ENCODE data around the gene NBEA.

NBEA gene

GRCh38 chr13:34941835-34942731 is at the start of gene NBEA:
NBEA (plus strand) TSS chr13:34942270; CDS start chr13:34942821, 551 bp downstream.
- Histone ChIP-seq H3K4me3 (ENCODE audit: low read depth, low read length) (peak within 1 kb of the TSS; percentile 99), H3K36me3 (ENCODE audit: control insufficient read depth in 2 of 2, insufficient read depth in 1 of 2, low read length in 2 of 2) (no peaks in the 10 kb centered on the region), H3K27ac (ENCODE audit: extremely low read depth, low read depth, low read length) (peak within 1 kb of the TSS; percentile 76; the same call in 1 of the 2 replicates), H3K4me1 (ENCODE audit: control insufficient read depth, insufficient read depth, low read length) (no peaks in the 10 kb centered on the region), H3K9me3 (ENCODE audit: control insufficient read depth, insufficient read depth, low read depth, low read length) (no peaks in the 10 kb centered on the region)
- ChIA-PET CTCF (no interaction called here), POLR2A (no interaction called here)
- TF ChIP-seq ZNF501 (tag by site-specific recombination; IDR thresholded peaks at IDR 0.05) = peak; percentile 44; the same call in 1 of the 2 replicates
- TF ChIP-seq ZNF416 (tag by site-specific recombination; IDR thresholded peaks at IDR 0.05) = no peak
- TF ChIP-seq ZBTB17 (tag by site-specific recombination; IDR thresholded peaks at IDR 0.05) = no peak
- TF ChIP-seq GFI1B (tag by site-specific recombination; IDR thresholded peaks at IDR 0.05) = no peak
- TF ChIP-seq HOXD13 (CRISPR knock-in tag; IDR thresholded peaks at IDR 0.05; ENCODE audit: borderline replicate concordance) = no peak
- TF ChIP-seq ZSCAN4 (tag by site-specific recombination; IDR thresholded peaks at IDR 0.05) = no peak
- TF ChIP-seq, protein P1, sequence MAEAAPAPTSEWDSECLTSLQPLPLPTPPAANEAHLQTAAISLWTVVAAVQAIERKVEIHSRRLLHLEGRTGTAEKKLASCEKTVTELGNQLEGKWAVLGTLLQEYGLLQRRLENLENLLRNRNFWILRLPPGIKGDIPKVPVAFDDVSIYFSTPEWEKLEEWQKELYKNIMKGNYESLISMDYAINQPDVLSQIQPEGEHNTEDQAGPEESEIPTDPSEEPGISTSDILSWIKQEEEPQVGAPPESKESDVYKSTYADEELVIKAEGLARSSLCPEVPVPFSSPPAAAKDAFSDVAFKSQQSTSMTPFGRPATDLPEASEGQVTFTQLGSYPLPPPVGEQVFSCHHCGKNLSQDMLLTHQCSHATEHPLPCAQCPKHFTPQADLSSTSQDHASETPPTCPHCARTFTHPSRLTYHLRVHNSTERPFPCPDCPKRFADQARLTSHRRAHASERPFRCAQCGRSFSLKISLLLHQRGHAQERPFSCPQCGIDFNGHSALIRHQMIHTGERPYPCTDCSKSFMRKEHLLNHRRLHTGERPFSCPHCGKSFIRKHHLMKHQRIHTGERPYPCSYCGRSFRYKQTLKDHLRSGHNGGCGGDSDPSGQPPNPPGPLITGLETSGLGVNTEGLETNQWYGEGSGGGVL (tag by site-specific recombination; IDR thresholded peaks at IDR 0.05) = peak; percentile 56
- TF ChIP-seq ZNF423 (tag by site-specific recombination; IDR thresholded peaks at IDR 0.05) = no peak
- TF ChIP-seq ZNF548 (tag by site-specific recombination; IDR thresholded peaks at IDR 0.05) = no peak
- no peak for TF ChIP-seq PRDM6 (tag by site-specific recombination; IDR thresholded peaks at IDR 0.05)
- no peak for TF ChIP-seq ZNF658 (tag by site-specific recombination; IDR thresholded peaks at IDR 0.05)
- TF ChIP-seq FEZF1 (tag by site-specific recombination; IDR thresholded peaks at IDR 0.05) = no peak
- TF ChIP-seq ZNF792 (tag by site-specific recombination; IDR thresholded peaks at IDR 0.05) = no peak
- no peak for TF ChIP-seq ZNF629 (tag by site-specific recombination; IDR thresholded peaks at IDR 0.05)
- peak; percentile 79; the same call in 1 of the 2 replicates for TF ChIP-seq PBX3 (CRISPR knock-in tag; IDR thresholded peaks at IDR 0.05)
- TF ChIP-seq ZNF335 (tag by site-specific recombination; conservative IDR thresholded peaks at IDR 0.05) = peak; percentile 85
- TF ChIP-seq ZNF488 (tag by site-specific recombination; IDR thresholded peaks at IDR 0.05) = no peak
- TF ChIP-seq KLF16 (tag by site-specific recombination; IDR thresholded peaks at IDR 0.05) = peak; percentile 80
- no peak for TF ChIP-seq ZNF362 (tag by site-specific recombination; IDR thresholded peaks at IDR 0.05)
- TF ChIP-seq ZNF768 (tag by site-specific recombination; IDR thresholded peaks at IDR 0.05) = no peak
- TF ChIP-seq ZNF791 (tag by site-specific recombination; IDR thresholded peaks at IDR 0.05) = no peak
- peak; percentile 99 for TF ChIP-seq GLIS2 (tag by site-specific recombination; IDR thresholded peaks at IDR 0.05)
- no peak for TF ChIP-seq ZNF621 (tag by site-specific recombination; IDR thresholded peaks at IDR 0.05)
- TF ChIP-seq PRDM10 (tag by site-specific recombination; IDR thresholded peaks at IDR 0.05) = peak; percentile 48
- TF ChIP-seq SP2 (tag by site-specific recombination; IDR thresholded peaks at IDR 0.05) = peak; percentile 65
- no peak for TF ChIP-seq ZNF324 (tag by site-specific recombination; IDR thresholded peaks at IDR 0.05)
- TF ChIP-seq ZNF596 (tag by site-specific recombination; IDR thresholded peaks at IDR 0.05) = no peak
